Measurements from ENCODE around the gene CFAP91.

DNA sequence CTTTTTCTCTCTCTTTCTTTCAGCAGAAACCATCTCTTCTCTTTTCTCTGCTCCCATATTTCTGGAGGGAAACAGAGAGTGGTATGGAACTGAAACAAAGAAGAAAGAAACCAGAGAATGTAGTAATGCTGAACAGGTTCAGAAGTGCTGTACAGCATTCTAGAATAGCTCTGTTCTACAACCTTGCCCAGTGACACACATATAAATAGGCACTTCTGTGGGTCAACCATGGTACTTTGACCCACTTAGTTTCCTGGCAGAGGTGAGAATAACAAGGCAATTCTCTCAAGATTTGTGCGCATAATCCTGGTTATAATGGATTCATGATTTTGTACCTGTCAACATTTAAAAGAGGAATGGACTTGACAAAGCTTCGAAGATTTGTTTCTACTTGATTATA, 12.3 kb downstream of the CFAP91 start:
- no peak for TF ChIP-seq POLR2A (IDR thresholded peaks at IDR 0.05)
- TF ChIP-seq, protein P1, sequence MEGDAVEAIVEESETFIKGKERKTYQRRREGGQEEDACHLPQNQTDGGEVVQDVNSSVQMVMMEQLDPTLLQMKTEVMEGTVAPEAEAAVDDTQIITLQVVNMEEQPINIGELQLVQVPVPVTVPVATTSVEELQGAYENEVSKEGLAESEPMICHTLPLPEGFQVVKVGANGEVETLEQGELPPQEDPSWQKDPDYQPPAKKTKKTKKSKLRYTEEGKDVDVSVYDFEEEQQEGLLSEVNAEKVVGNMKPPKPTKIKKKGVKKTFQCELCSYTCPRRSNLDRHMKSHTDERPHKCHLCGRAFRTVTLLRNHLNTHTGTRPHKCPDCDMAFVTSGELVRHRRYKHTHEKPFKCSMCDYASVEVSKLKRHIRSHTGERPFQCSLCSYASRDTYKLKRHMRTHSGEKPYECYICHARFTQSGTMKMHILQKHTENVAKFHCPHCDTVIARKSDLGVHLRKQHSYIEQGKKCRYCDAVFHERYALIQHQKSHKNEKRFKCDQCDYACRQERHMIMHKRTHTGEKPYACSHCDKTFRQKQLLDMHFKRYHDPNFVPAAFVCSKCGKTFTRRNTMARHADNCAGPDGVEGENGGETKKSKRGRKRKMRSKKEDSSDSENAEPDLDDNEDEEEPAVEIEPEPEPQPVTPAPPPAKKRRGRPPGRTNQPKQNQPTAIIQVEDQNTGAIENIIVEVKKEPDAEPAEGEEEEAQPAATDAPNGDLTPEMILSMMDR (IDR thresholded peaks at IDR 0.05), result no peak
